C4-2B (cell line): Measurements from ENCODE around the gene DENND1A.

Experiments
- H3K27ac ChIP-seq: fragments of 450-650 bp; 2 replicates; pipeline ENCODE4 v1.5.1; 2017
- ZFX ChIP-seq: fragments of 450-650 bp; IDR thresholded peaks from 2 replicates; pipeline ENCODE4 v1.6.1; 2017
- TF ChIP-seq, protein P1 (sequence below): fragments of 450-650 bp; conservative IDR thresholded peaks from 2 replicates; pipeline ENCODE4 v1.5.1; 2017; ENCODE audit warnings: mild to moderate bottlenecking

The DENND1A gene

DNA sequence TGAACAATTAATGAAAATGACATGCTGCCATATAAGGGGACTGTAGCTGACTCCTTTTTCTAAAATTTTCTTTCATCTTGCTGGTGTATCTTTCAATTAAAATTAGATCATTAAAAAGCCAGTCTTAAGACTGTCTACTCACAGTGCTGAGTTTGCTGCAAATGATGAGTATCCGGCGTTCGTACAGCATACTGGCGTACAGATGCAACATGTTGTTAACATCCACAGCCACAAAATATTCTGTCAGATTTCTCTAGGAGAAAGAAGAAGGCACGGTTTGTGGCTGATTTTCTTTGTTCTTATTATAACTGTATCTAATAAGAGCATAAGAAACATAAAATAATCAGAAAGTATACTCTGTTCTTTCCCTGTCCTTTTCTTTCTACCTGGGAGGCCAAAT lies 278.1 kb downstream of the DENND1A start:
- no peak overlapping the region for H3K27ac ChIP-seq
- no peak for TF ChIP-seq ZFX
- TF ChIP-seq, protein P1, sequence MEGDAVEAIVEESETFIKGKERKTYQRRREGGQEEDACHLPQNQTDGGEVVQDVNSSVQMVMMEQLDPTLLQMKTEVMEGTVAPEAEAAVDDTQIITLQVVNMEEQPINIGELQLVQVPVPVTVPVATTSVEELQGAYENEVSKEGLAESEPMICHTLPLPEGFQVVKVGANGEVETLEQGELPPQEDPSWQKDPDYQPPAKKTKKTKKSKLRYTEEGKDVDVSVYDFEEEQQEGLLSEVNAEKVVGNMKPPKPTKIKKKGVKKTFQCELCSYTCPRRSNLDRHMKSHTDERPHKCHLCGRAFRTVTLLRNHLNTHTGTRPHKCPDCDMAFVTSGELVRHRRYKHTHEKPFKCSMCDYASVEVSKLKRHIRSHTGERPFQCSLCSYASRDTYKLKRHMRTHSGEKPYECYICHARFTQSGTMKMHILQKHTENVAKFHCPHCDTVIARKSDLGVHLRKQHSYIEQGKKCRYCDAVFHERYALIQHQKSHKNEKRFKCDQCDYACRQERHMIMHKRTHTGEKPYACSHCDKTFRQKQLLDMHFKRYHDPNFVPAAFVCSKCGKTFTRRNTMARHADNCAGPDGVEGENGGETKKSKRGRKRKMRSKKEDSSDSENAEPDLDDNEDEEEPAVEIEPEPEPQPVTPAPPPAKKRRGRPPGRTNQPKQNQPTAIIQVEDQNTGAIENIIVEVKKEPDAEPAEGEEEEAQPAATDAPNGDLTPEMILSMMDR: no peak

DNA sequence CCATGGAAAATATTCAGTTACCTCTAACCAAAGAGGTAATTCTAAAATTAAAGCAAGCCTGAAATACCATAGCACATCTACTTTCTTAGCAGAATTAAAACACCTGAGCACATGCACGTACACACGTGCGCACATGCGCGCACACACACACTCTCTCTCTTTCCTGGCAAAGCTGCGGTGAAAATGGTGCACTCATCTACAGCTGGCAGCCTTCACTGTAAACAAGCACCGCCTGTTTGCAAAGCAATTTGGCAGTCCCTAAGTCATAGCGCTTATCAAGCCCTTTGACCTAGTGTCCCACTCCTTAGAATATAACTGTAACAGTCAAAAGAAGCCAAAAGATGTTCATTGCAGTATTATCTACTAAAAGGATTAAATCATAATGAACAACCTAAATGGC lies 278.7 kb downstream of the DENND1A start:
- TF ChIP-seq, protein P1: no peak
- no peak for TF ChIP-seq ZFX
- H3K27ac ChIP-seq: no peak overlapping the region

DNA sequence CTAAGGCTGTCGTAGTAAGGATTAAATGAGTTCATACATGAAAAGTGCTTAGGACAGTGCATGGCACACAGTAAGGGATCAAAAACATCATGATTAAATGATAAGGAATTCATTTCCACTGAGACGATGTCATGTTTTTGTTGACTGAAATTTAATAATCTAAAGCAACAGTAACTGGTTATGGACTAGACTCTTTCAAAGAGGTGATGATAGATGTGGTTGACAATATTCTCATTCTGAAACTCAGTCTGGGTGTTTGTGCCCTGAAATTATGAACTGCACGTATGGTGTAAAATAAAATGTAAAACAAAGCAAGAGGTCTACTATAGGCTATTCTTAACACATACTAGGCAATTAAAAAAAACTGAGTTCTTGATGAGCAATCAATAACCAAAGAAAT lies 280.0 kb downstream of the DENND1A start:
- TF ChIP-seq, protein P1: no peak
- TF ChIP-seq ZFX: no peak
- no peak overlapping the region for H3K27ac ChIP-seq

DNA sequence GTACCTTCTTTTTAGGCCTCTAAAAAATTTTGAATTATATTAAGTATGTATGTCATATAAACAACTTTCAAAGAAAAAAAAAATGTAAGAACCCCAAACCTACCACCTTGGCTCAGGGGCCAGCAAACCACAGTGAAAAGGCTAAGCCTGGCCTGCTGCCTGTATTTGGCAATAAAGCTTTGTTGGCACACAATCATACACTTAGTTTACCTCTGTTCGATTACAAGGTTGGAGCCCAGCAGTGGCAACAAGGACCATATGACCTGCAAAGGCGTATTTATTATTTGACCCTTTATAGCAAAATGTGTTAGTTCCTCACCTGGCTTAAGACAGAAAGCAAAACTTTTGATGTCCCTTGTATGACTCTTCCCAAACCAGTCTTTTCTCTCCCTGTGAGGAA lies 282.8 kb downstream of the DENND1A start:
- no peak for TF ChIP-seq ZFX
- TF ChIP-seq, protein P1: no peak
- no peak overlapping the region; the same call in 1 of the 2 replicates for H3K27ac ChIP-seq

DNA sequence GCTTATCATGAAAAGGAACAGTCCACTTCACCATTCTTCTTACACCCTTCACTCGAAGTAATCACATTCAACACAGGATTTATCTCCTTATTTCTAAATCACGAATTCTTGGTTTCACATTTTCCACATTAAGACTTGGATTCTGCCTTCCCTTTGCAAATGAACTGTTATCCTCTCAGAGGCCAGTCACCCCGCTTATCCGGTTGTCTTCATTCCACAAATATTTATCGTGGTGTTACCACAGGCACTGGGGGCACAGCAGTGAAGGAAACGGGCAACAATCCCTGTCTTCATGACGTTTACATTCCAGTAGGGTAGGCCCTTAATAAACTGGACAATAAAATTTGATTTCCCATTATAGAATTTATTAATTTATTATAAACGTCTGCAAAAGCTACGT lies 284.2 kb downstream of the DENND1A start:
- no peak for TF ChIP-seq ZFX
- no peak overlapping the region for H3K27ac ChIP-seq

DNA sequence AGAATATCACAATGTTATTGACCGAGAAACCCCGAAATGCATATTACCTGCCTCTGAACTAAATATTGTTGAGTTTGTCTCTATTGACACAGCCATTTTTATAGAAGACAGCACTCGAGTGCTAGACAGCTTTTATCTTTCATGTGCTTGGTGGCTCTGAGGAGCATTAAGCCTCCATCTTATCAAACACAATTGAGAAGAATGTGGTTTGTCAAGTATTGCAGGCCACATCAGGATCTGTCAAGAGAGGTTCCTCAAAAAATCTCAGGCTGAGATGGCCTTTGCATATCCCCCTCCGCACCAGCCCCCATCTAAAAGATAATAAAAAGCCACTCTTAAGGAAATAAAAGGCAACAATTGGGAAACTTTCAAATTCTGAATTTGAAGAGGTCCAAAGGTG lies 284.8 kb downstream of the DENND1A start:
- H3K27ac ChIP-seq: no peak overlapping the region
- TF ChIP-seq, protein P1: no peak
- TF ChIP-seq ZFX: no peak

DNA sequence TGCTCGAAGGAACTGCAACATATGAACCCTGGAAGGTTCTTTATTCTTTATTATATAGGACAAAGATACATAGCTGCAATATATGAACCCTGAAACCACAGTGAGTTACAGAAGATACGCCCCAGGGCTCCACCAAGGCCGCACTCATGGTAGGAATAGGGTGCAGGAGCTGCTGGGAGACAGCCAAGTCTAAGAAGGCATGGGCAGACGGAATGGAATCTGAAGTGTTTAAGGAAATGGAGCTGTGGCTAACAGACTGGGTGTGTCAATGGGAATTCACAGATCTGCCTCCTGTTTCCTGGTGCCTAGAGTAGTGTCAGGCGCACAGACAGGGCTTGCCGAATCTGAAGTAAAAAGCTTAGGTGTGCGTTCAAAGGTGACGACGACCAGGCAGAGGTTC lies 286.4 kb downstream of the DENND1A start:
- TF ChIP-seq ZFX: no peak
- TF ChIP-seq, protein P1: no peak

More for the DNA sequence above, 286.4 kb downstream of the DENND1A start:
- H3K27ac ChIP-seq: no peak overlapping the region
